A549 treated with Hydrocortisone at 1 μM for 4 hours (cell line): Measurements from ENCODE around the gene CFAP119. TPM values are rescaled to one million over a fixed set of nuclear protein-coding genes. Genes with fewer than 3 reads are reported as not detected.

Experiments
- total RNA-seq: library from RNA; stranded (reverse); fragments of 200-300 nt; extraction: Qiagen RNA extraction; gene quantifications from 5 replicates; pipeline ENCODE4 v1.2.3, GENCODE V29; 2022

CFAP119 gene
- 5.2 to 9.2 TPM (median 8.2 TPM) in 5 replicates for total RNA-seq

DNA sequence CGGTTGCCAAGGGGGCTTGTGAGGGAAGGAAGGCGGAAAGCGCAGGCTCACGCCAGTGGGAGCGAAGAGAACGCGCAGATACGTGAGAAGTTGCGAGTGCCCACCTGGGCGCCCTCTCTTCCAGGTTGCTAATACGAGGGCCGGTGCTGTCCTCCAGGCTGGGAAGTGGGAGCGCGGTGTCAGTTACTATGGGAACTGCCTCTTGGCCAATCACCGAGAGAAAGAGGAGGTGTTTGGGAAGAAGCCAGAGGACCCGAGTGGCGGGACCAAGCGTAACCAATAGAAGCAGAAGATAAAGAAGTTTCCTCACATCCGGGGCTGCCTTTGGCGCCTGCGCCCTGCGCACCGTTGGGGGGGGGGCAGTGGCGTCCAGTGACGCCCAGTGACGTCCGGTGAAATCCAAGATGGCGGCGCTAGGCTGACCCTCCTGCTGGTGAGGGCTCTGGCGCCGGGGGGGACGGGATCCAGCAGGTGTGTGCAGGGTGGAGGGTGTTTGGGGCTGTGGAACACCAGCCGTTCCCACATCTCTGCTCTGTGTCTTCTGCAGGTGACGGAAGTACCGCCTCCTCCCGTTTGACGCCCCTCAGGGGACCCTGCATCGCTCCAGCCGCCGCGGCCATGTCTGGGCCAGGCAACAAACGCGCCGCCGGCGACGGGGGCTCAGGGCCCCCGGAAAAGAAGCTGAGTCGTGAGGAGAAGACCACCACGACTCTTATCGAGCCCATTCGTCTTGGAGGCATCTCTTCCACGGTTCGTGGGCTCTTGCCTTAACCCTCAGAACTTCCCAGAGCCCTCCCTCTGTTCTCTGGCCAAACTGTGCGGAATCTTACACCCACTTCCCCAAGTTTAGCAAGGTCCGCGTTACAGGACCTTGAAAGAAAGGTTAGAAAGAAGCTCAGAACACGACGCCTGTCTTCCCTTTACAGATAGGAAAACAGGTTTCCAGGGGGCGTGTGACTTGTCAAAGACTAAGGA lies at the start of gene CFAP119, which contains the start of gene RNF40:
CFAP119 (minus strand) TSS at position 135 of the 975 bp plus-strand sequence. CDS start 314 bp downstream, outside the sequence.
RNF40 (plus strand) TSS at position 395 of the 975 bp plus-strand sequence; CDS start at position 619, 224 bp downstream.

DNA sequence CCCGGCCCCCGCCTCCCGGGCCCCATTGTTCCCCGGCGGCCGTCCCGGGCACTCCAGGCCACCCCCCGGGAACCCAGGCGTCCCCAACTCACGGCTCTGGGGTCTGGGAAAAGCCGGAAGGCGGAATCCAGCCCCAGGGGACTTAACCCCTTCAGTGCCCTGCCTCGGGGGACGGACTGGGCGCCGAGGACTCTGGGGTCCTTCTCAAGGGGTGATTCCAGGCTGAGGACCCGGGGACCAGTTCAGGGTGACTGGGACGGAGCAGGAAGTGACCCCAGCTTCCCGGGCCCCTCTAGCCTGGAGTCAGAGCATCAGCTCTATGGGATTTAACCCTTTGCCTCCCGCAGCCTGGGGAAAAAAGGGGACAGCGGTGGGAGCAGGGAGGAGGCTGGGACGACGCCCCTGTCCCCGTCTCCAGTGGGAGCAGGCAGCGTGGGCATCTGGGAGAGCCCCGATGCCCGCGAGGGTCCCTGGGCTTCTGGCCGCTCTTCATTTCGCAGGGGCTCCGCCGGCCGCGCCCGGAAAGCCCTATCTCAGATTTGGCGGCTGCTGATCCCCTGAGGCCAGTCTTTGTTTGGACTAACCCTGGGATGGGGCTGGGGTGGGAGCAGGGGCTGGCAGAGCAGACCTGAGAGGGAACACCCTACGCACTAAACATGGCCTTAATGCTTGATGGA lies 25.2 kb upstream of the CFAP119 start, which contains the start of gene ZNF629:
ZNF629 (minus strand) TSS at position 270 of the 677 bp plus-strand sequence. CDS start 2,723 bp downstream, outside the sequence.

DNA sequence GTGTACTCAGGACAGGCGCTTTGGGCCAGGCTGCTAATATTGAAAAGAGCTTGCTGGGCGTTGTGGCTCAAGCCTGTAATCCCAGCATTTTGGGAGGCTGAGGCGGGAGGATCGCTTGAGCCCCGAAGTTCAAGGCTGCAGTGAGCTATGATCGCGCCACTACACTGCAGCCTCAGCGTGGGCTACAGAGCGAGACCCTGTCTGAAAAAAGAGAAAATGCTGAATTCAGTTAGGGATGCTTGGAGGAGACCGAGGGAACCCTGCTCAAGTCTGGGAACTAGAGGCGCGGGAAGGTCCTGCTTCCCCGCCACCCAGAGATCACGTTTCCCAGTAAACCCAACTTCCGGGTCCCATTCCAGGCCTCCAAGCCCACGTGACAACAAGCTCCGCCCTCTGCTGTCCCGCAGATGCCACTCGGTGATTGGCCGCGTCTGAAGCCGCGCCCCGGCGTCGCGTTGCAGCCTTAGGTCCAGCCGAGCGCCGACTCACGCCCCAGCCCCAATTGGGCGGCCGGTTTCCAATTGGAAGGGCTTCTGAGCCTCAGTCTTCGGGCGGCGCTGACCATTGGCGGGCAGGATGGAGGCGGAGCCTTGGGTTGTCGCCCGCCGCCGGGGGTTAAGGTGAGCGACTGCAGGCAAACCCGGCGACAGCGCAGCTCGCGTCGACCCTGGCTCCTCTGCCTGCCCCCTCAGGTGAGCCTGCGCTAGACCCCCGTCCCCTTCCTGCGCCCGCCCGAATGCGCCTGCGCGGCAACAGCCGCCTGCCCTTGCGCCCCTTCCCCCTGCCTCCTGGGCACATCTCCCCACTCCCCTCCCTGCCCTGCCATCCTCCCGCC lies 13.8 kb downstream of the CFAP119 start, which contains the start of gene PHKG2:
PHKG2 (plus strand) TSS at position 627 of the 835 bp plus-strand sequence. CDS start 396 bp downstream, outside the sequence.

Other genes with a start within 250 kb of the CFAP119 start
- gene ZNF768, start 235.5 kb downstream of the CFAP119 start, total RNA-seq = 43.1 to 47.3 TPM (median 44.9 TPM) in 5 replicates
- 4.0 to 5.0 TPM (median 4.5 TPM) in 5 replicates for gene ZNF747, start 227.2 kb downstream of the CFAP119 start, total RNA-seq
- 5.1 to 6.1 TPM (median 5.6 TPM) in 5 replicates for gene ZNF764, start 203.7 kb downstream of the CFAP119 start, total RNA-seq
- 5.9 to 6.7 TPM (median 6.1 TPM) in 5 replicates for gene ZNF688, start 190.3 kb downstream of the CFAP119 start, total RNA-seq
- gene ZNF785, start 176.4 kb downstream of the CFAP119 start, total RNA-seq = not detected in 5 replicates
- 7.5 to 9.3 TPM (median 8.4 TPM) in 5 replicates for gene ZNF689, start 151.7 kb downstream of the CFAP119 start, total RNA-seq
- 19.7 to 26.6 TPM (median 24.4 TPM) in 5 replicates for gene PRR14, start 111.1 kb downstream of the CFAP119 start, total RNA-seq
- gene FBRS, start 103.6 kb downstream of the CFAP119 start, total RNA-seq = 35.0 to 40.4 TPM (median 39.7 TPM) in 5 replicates
- gene SRCAP, start 62.9 kb downstream of the CFAP119 start, total RNA-seq = 12.3 to 22.3 TPM (median 21.9 TPM) in 5 replicates
- gene PHKG2, start 13.6 kb downstream of the CFAP119 start, total RNA-seq = 21.9 to 27.8 TPM (median 25.2 TPM) in 5 replicates
- 77.1 to 81.7 TPM (median 80.2 TPM) in 5 replicates for gene RNF40, start 260 bp upstream of the CFAP119 start, total RNA-seq
- 16.2 to 21.3 TPM (median 17.3 TPM) in 5 replicates for gene ZNF629, start 25.1 kb upstream of the CFAP119 start, total RNA-seq
- 23.6 to 42.5 TPM (median 40.9 TPM) in 5 replicates for gene BCL7C, start 132.0 kb upstream of the CFAP119 start, total RNA-seq
- 0.16 to 0.32 TPM (median 0.18 TPM) in 5 replicates for gene CTF1, start 134.6 kb upstream of the CFAP119 start, total RNA-seq
- 14.1 to 19.7 TPM (median 18.0 TPM) in 5 replicates for gene FBXL19, start 161.5 kb upstream of the CFAP119 start, total RNA-seq
- gene ORAI3, start 187.0 kb upstream of the CFAP119 start, total RNA-seq = 9.0 to 14.5 TPM (median 12.1 TPM) in 5 replicates
- gene SETD1A, start 195.7 kb upstream of the CFAP119 start, total RNA-seq = 17.7 to 19.7 TPM (median 18.3 TPM) in 5 replicates
- gene HSD3B7, start 223.1 kb upstream of the CFAP119 start, total RNA-seq = 13.6 to 15.9 TPM (median 13.9 TPM) in 5 replicates
- gene STX1B, start 248.6 kb upstream of the CFAP119 start, total RNA-seq = 1.4 to 2.1 TPM (median 1.6 TPM) in 5 replicates